HepG2 (cell line): ENCODE results near the gene JSRP1. TPM values are rescaled to one million over a fixed set of nuclear protein-coding genes. Genes with fewer than 3 reads are reported as not detected.

ENCODE experiments used
- AGO2 ChIP-seq: fragments of 200-400 bp; formaldehyde crosslinking; optimal IDR thresholded peaks from 2 replicates; pipeline ENCODE3; 2017; ENCODE audit warnings: mild to moderate bottlenecking, low read depth, low read length, moderate library complexity
- DMAP1 ChIP-seq: IDR thresholded peaks from 2 replicates; pipeline ENCODE4 v1.6.1; 2016
- DRAP1 ChIP-seq: IDR thresholded peaks from 2 replicates; pipeline ENCODE4 v1.6.1; 2016; ENCODE audit warnings: missing genetic modification reagents, missing compliant biosample characterization
- FOXC1 ChIP-seq: sonication (generic); formaldehyde crosslinking; IDR thresholded peaks from 2 replicates; pipeline ENCODE4 v1.8.0; 2022; ENCODE audit warnings: mild to moderate bottlenecking, missing genetic modification reagents, borderline replicate concordance
- FOXK1 ChIP-seq: sonication (generic); formaldehyde crosslinking; IDR thresholded peaks from 2 replicates; pipeline ENCODE4 v1.4.0; 2020; ENCODE audit warnings: low read depth, missing genetic modification reagents, borderline replicate concordance
- KLF16 ChIP-seq, 2 experiments: sonication (generic) in 1 of 2; formaldehyde crosslinking in 1 of 2; IDR thresholded peaks; 2 replicates each; pipeline versions ENCODE4 v1.6.1 to v1.8.0; 2016 to 2023; ENCODE audit warnings: missing genetic modification reagents in 2 of 2, missing compliant biosample characterization in 1 of 2
- RBFOX2 ChIP-seq: fragments of 200-400 bp; formaldehyde crosslinking; IDR thresholded peaks from 2 replicates; pipeline ENCODE4 v1.6.1; 2017; ENCODE audit warnings: low read depth, mild to moderate bottlenecking, low read length
- REST ChIP-seq, 2 experiments: IDR thresholded peaks; 2 replicates each; pipeline ENCODE4 v1.6.1; 2011 to 2012; ENCODE audit warnings: low read length in 2 of 2, borderline replicate concordance in 1 of 2, low read depth in 1 of 2, mild to moderate bottlenecking in 1 of 2, moderate library complexity in 1 of 2
- RFXAP ChIP-seq: sonication (generic); formaldehyde crosslinking; IDR thresholded peaks from 2 replicates; pipeline ENCODE4 v1.4.0; 2020; ENCODE audit warnings: missing genetic modification reagents, borderline replicate concordance
- STAT6 ChIP-seq: sonication (generic); formaldehyde crosslinking; IDR thresholded peaks from 2 replicates; pipeline ENCODE4 v1.4.0; 2020; ENCODE audit warnings: missing genetic modification reagents, mild to moderate bottlenecking, borderline replicate concordance
- ZBTB8A ChIP-seq: sonication (generic); formaldehyde crosslinking; IDR thresholded peaks from 2 replicates; pipeline ENCODE4 v1.4.0; 2020; ENCODE audit warnings: mild to moderate bottlenecking, low read depth, missing genetic modification reagents, borderline replicate concordance
- ZNF235 ChIP-seq: sonication (generic); formaldehyde crosslinking; IDR thresholded peaks from 2 replicates; pipeline ENCODE4 v1.8.1; 2023; ENCODE audit warnings: mild to moderate bottlenecking, missing genetic modification reagents, borderline replicate concordance
- ZNF546 ChIP-seq: sonication (generic); formaldehyde crosslinking; conservative IDR thresholded peaks from 2 replicates; pipeline ENCODE4 v1.8.1; 2023; ENCODE audit warnings: mild to moderate bottlenecking, missing genetic modification reagents
- ZZZ3 ChIP-seq: sonication (generic); formaldehyde crosslinking; IDR thresholded peaks from 2 replicates; pipeline ENCODE4 v1.4.0; 2020; ENCODE audit warnings: missing genetic modification reagents, mild to moderate bottlenecking, borderline replicate concordance
- polyA plus RNA-seq, 8 experiments: library from polyadenylated mRNA; depleted of rRNA in 3 of 8; stranded (reverse) in 7 of 8; unstranded in 1 of 8; fragments of >200 nt; fragmentation: Illumina TruSeq in 4 of 8; extraction: Trizol in 4 of 8; gene quantifications; 2 replicates each; pipeline versions ENCODE4 v1.2.1 to v1.2.3, GENCODE V29; 2011 to 2016; ENCODE audit warnings: low read depth in 4 of 8, missing spikeins in 1 of 8, mixed read lengths in 1 of 8; ENCODE audit not compliant: insufficient read depth in 1 of 8
- total RNA-seq, 5 experiments: library from RNA; depleted of rRNA; stranded (reverse); fragments of >200 nt; fragmentation: Illumina TruSeq; extraction: Trizol; gene quantifications; 2 replicates each; pipeline ENCODE4 v1.2.3, GENCODE V29; 2016; ENCODE audit warnings: low read depth in 1 of 5
- TF ChIP-seq, protein P1 (sequence below), 2 experiments: sonication (generic) in 1 of 2; formaldehyde crosslinking in 1 of 2; IDR thresholded peaks; 2 replicates each; pipeline versions ENCODE4 v1.4.0 to v1.6.1; 2016 to 2020; ENCODE audit warnings: borderline replicate concordance in 1 of 2, low read depth in 1 of 2, mild to moderate bottlenecking in 1 of 2, missing genetic modification reagents in 1 of 2
- TF ChIP-seq, protein P2 (sequence below): IDR thresholded peaks from 2 replicates; pipeline ENCODE4 v1.6.1; 2016; ENCODE audit warnings: low read depth, borderline replicate concordance

Gene JSRP1
- total and polyA plus RNA-seq, 2 of the 13 experiments (the other 11 are each of a cell fraction or from before 2014, with no cell fraction given) = 0.16 to 0.38 TPM

DNA sequence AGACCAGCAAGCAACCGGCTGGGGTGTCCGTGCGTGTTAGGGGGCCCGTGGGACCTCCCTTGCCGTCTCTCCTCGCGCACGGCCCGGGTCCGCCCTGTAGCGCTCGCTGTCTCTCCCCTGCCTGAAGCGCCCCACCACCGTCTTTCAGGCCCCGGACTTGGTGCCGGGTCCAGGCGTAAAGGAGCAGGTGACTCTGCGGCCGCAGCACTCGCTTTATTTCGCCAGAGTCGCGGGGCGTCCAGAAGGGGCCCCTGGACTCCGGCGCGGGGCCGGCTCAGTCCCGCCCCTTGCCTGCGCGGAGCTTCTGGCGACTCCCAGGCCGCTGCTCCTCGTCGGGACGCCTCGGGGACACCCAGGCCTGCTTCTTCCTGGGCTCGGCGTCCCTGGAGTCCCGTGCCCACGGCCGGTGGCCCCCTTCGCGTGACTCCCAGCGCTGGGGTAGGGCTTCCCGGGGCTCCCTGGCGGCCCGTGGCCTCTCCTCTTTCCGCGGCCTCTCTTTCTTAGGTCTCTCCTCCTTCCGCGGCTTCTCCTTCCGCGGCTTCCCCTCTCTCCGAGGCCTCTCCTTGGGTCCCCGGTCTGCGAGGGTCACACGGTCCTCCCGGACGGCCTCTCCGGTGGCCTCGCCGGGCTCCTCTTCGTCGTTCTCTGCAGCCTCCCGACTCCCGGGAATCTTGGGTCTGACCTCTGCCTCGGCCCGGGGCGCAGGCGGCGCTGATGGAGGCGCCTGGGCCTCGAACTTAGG is 4.0 kb downstream of the JSRP1 start (continued):
- TF ChIP-seq, protein P1, sequence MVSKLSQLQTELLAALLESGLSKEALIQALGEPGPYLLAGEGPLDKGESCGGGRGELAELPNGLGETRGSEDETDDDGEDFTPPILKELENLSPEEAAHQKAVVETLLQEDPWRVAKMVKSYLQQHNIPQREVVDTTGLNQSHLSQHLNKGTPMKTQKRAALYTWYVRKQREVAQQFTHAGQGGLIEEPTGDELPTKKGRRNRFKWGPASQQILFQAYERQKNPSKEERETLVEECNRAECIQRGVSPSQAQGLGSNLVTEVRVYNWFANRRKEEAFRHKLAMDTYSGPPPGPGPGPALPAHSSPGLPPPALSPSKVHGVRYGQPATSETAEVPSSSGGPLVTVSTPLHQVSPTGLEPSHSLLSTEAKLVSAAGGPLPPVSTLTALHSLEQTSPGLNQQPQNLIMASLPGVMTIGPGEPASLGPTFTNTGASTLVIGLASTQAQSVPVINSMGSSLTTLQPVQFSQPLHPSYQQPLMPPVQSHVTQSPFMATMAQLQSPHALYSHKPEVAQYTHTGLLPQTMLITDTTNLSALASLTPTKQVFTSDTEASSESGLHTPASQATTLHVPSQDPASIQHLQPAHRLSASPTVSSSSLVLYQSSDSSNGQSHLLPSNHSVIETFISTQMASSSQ (IDR thresholded peaks at IDR 0.05; ENCODE audit: low read depth) = no peak
- TF ChIP-seq, protein P1 (CRISPR knock-in tag; IDR thresholded peaks at IDR 0.05; ENCODE audit: borderline replicate concordance) = no peak
- TF ChIP-seq KLF16 (CRISPR knock-in tag; IDR thresholded peaks at IDR 0.05) (0 out of 4 replicates have a peak, but pooled peaks of 1 of the 2 experiments have one; percentile 3), DRAP1 (CRISPR knock-in tag) (no peak), FOXC1 (CRISPR knock-in tag) (no peak), STAT6 (CRISPR knock-in tag) (no peak), FOXK1 (CRISPR knock-in tag) (no peak), ZZZ3 (CRISPR knock-in tag) (no peak), DMAP1 (CRISPR knock-in tag) (no peak), REST (IDR thresholded peaks at IDR 0.05; ENCODE audit: borderline replicate concordance in 1 of 2, low read depth in 1 of 2, low read length in 2 of 2) (no peak), ZBTB8A (CRISPR knock-in tag) (no peak), AGO2 (no peak), RFXAP (CRISPR knock-in tag) (no peak), ZNF235 (CRISPR knock-in tag) (no peak), RBFOX2 (peak; percentile 56), ZNF546 (CRISPR knock-in tag) (no peak)
- TF ChIP-seq, protein P2, sequence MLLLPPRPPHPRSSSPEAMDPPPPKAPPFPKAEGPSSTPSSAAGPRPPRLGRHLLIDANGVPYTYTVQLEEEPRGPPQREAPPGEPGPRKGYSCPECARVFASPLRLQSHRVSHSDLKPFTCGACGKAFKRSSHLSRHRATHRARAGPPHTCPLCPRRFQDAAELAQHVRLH (CRISPR knock-in tag) = no peak
